Measurements from ENCODE around the gene PSMD14.

PSMD14 gene

DNA sequence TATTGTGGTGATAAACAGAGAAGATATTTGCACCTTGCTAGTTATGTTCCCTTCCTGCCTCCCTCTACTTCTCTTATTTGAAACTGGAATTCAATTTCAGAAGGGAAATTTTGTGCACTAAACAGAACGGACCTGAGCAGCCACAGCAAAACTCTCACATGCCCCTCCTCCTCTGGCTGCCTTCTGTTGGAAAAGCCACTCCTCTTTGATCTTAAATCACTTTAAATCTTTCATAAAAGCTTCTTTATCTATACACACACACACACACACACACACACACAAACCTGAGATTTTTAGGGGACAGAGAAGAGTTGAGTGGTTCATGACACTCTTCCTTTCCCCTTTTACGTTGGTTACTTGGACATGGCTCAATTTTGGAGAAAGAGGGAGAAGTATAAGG lies 113.5 kb downstream of the PSMD14 start:
- no peak for DNase-seq

DNA sequence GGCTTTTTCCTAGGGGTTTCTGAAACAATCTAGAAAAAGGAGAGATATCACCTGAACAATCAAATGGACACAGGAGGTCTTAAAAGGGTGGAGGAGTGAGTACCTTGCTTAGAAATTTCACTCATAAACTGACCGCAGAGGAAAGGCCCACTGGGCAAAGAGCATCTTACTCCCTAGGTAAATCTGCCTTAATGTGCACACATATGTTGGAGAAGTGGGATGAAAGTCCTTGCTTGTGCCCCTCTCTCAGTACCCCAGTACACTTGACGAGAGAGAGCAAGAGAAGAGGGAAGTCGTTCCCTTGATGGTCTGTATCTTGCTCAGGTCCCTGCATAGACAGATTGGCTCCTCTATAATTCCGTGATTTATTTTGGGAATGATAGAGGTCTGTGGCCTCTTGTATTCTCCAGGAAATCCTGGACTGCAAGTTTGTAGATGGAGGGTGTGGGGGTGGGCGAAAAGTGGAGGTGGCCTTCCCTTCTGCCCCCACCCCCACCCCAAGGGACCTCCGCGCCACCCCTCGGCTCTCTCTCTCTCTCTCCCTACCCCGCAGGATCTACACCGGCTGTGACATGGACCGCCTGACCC lies 114.7 kb downstream of the PSMD14 start:
- DNase-seq, result no peak

DNA sequence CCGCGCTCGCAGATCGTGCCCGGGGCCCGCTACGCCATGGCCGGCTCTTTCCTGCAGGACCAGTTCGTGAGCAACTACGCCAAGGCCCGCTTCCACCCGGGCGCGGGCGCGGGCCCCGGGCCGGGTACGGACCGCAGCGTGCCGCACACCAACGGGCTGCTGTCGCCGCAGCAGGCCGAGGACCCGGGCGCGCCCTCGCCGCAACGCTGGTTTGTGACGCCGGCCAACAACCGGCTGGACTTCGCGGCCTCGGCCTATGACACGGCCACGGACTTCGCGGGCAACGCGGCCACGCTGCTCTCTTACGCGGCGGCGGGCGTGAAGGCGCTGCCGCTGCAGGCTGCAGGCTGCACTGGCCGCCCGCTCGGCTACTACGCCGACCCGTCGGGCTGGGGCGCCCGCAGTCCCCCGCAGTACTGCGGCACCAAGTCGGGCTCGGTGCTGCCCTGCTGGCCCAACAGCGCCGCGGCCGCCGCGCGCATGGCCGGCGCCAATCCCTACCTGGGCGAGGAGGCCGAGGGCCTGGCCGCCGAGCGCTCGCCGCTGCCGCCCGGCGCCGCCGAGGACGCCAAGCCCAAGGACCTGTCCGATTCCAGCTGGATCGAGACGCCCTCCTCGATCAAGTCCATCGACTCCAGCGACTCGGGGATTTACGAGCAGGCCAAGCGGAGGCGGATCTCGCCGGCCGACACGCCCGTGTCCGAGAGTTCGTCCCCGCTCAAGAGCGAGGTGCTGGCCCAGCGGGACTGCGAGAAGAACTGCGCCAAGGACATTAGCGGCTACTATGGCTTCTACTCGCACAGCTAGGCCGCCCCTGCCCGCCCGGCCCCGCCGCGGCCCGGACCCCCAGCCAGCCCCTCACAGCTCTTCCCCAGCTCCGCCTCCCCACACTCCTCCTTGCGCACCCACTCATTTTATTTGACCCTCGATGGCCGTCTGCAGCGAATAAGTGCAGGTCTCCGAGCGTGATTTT lies 115.5 kb downstream of the PSMD14 start:
- DNase-seq, result no peak

DNA sequence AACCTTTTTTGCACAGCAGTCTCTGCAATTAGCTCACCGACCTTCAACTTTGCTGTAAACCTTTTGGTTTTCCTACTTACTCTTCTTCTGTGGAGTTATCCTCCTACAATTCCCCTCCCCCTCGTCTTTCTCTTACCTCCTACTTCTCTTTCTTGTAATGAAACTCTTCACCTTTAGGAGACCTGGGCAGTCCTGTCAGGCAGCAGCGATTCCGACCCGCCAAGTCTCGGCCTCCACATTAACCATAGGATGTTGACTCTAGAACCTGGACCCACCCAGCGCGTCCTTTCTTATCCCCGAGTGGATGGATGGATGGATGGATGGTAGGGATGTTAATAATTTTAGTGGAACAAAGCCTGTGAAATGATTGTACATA lies 116.2 kb downstream of the PSMD14 start:
- DNase-seq, result no peak

DNA sequence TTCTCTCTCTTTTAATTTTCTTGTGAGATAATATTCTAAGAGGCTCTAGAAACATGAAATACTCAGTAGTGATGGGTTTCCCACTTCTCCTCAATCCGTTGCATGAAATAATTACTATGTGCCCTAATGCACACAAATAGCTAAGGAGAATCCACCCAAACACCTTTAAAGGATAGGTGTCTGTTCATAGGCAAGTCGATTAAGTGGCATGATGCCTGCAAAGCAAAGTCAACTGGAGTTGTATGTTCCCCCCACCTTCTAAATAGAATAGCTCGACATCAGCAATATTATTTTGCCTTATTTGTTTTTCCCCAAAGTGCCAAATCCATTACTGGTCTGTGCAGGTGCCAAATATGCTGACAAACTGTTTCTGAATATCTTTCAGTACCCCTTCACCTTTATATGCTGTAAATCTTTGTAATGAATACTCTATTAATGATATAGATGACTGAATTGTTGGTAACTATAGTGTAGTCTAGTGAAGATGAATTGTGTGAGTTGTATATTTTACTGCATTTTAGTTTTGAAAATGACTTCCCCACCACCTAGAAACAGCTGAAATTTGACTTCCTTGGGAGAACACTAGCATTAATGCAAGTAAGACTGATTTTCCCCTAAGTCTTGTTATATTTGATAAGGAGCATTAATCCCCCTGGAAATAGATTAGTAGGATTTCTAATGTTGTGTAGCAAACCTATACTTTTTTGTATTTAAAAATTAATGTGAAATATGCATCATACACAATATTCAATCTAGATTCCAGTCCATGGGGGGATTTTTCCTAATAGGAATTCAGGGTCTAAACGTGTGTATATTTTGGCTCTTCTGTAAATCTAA lies 116.9 kb downstream of the PSMD14 start:
- no peak for DNase-seq

DNA sequence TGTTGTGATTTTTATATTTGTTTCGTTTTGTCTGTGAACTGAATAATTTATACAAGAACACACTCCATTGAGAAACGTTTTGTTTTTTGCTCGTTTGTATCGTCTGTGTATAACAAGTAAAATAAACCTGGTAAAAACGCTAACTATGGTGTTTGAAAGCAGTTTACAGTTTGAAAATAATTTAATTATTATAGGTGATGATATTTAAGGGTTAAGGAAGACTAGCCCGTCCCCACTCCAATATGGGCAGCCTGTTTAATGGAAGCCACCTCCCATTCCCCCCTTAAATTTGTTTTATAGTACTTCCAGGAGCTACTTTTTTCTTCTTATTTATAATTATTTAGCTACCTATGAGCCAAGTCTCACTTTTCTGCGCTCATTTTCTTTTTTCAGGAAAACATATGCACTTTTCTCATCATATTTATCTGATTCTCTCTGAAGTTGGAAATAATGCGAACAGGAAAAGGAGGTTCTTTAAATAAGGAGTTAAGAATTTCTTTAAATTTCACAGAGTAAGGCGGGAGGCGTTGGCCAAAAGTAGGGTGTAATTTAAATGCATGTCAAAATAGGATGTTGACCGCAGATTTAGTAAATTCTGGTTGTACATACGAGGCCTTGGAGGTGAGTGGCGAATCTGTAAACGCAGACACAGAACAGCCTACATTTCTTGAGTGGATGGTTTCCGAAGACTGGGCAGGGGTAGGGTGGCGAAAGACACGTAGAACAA lies 117.7 kb downstream of the PSMD14 start:
- DNase-seq, result no peak

DNA sequence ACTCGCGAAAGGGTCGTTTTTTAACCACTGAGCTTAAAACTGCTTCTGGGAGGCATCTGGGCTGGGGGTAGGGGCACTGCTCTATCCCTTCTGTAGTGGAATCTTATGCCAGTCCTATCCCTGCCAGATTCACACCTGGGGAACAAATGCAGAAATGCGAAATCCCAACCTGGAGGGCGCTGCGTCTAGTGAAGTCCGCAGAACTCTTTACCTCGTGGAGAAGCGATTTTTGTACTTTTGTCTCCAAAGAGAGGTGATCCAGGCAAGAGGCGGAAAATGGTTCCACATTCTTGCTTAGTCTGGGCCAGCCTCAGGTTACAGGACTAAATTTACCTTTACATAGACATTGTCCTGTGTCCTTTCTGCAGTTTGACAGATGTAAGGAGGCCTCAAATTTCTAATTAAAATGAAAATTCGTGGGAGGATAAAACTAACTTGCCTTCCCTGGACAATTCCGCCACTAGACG lies 118.3 kb downstream of the PSMD14 start:
- no peak for DNase-seq

DNA sequence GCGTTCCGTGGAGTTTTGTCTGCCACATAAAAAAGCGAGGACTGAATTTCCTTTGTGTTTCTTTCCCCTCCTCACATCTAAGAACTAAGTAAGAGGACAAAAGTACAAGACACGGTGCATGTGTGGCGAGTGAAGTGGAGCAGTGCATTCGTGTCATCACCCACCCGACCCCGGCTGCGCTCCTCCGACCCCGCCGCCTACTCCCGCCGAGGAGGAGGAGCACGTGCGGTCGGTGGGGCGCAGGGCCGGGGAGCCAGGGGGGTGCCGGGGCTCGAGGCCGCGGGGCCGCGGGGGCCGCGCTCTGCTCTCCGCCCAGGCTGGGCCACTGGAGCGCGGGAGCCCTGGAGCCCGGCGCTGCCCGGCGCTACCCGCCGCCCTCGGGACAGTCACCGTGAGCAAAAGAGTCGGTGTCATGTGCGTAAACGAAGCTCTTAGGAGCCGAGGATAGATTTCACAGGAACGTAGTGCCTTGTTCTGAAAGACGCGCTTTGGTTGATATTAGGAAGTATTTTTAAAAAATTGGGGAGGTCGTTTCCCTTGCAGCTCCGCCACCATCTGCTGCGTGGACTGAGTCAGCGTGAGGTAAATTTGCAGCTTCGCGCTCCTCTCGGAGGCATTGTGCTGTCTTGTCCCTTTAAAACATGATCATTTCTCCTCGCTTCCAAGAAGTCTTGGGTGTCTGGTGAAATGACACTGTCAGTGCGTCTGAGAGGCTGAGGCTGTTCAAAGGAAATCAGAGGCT lies 118.9 kb downstream of the PSMD14 start:
- DNase-seq, result no peak

DNA sequence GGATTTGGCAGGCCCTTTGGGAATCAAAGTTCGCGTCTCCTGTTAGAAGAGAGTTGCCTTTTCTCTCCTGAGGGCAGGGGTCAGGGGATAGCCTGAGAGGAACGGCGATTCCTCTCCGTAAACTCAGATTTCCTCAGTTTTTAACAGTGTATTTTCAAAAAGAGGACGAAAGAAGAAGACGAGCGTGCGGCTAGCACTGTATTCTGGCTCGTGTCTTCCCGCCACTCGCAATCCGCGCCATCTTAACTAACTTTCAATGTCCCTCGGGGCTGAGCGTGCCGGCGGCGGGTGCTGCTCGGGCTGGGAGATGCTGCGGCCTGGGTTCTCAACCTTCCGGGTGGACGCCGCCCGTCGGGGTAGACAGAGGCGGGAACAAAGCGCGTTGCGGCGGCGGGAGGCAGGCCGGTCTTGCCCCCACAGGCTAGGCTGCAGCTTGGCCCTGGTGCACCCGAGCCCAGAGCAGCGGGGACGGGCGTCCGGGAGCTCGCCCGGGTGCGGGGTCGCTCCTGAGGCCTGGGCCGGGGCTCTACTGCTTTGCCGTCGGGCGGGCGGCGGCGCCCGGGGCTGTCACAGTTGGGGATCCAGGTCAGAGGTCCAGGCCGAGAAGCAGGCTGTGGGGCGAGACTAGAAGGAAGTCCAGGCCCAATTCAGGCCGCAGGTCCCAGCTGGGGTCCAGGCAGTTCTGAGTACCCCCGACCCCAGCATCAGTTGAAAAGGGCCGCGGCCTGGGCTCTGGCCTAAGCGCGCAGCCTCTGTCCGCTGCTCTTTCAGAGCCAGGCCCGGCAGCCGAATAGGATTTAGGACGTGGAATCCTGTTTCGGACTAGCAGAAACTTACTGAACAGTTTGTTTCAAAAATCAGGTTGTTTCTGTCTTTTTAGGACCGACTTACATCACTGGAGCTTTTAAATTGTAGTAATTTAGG lies 119.7 kb downstream of the PSMD14 start:
- no peak for DNase-seq

DNA sequence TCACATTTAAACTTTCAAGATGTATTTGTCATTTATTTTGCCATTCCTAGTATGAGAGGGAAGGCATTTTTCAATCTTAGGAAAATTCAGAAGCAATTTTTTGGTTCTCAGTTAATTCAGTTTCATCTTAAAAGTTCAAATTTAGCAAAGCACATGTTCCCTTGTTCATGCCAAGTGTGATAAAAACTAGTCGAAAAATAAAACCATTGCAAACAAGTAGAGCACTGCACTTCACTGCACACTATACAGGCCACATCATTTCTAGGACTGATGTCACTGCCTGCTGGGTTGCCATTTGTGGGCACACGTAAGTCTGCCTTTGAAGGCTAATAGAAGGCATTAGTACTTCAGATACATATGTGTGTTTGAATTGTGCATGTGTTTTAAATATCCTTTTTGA lies 122.2 kb downstream of the PSMD14 start:
- no peak for DNase-seq

DNA sequence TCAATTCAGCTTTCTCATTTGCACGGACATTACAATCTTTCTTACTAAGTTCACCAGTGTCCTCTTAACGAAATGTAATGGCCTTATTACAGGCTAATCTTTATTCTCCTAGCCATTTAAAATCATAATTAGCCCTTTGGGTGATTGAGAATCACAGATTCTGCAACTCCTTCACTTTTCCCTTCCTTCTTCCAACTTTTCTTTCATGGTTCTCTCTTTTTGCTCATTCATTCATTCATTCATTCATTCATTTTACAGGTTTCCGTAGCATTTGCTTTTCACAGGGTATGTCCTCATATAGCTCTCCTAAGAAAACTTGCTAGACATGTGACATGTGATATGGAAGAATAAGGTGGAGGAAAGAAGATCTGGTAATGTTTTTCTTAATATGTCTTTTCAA lies 123.9 kb downstream of the PSMD14 start:
- DNase-seq, result no peak

DNA sequence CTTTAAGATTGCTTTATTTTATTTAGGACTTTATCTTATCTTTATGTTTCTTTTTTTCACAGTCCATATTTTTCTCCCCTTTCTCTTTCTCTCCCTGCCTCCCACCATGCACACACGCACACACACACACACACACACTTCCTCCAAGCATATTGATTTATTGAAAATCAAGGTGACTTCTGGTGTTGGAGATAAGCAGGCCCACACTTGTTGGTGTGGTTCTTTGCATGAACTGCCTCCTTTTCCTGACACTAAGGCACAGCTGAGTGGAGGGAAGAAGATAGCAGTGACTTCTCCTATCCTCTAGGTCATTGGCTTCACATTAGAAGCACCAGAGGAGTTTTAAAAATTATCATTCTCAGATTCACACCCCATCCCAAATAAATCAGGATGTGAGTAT lies 125.9 kb downstream of the PSMD14 start:
- no peak for DNase-seq

DNA sequence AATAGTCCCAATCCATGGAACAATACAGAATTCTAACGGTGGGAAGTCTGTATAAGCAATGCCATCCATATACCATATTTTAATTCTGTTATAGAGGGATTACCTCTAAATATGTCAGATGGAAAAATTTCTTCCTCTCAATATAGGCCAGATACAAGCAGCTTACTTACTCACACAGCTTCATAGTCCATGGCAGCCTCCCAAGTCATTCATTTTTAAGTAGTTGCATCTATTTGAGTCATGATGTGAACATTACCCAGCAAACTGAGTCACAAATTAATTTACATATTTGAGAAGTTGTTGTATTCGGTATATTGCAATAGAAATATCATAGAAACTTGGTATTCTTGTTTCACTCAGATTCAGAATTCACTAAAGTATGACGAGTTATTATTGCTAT lies 128.2 kb downstream of the PSMD14 start:
- DNase-seq, result no peak

DNA sequence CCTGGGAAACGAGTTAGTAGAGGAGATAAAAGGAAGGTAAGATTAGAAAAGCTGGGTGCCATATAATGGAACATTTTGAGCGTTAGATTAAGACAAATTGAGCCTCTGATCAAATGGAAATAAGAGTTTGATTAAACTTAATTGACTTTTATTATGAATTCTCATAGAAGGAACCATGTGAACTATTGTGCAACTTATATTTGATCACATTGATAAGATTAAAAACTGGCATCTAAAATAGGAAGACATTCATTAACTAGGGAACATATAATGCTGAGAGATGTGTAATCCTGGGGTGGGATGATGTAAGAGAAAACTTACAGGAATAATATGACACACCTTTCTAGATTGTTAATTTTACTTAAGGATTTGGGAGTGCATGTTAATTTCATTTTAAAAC lies 130.4 kb downstream of the PSMD14 start:
- DNase-seq, result no peak

DNA sequence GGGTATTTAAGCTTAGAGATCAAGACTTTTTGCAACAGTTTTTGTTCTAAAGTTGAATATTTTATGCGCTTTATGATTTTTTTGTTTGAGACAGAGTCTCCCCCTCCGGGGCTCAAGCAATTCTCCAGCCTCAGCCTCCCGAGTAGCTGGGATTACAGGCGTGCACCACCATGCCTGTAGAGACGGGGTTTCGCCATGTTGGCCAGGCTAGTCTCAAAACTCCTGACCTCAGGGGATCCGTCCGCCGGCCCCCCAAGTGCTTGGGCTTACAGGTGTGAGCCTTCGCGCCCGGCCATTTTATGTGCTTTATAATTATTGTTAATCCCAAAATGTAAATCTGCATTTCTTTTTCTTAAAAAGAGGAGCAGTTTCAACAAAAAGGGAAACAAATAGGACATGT lies 136.9 kb downstream of the PSMD14 start:
- no peak for DNase-seq

DNA sequence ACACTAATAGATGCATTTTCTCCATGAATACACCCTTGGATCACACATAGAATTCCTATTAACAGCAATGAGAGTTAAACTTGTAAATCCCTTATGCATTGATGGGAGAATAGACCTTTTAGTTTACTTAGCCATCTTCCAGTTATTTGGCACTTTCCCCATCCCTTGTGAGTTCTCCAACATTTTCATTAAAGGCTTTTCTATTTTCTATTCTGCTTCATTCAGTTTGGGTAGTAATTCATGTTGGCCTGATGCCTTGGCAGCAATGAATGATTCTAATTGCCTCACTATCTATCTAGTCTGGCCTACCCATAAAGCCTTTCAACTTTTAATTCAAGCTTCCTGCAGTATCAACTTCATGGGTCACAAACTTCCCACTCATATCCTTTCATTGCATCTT lies 140.2 kb downstream of the PSMD14 start:
- peak; percentile 76 for DNase-seq

Measured in NCI-H446 treated with DMSO at 0.1 percent for 48 hours (cell line).